Breast epithelium (tissue), 3 donors: ENCODE data around the gene CSF2RB.

ENCODE experiments used
- POLR2AphosphoS5 ChIP-seq, 3 donors: sonication (generic); formaldehyde crosslinking; IDR thresholded peaks; one replicate each; pipeline ENCODE4 v1.6.1; 2017; ENCODE audit warnings: antibody characterized with exemption in 3 of 3
- TF ChIP-seq, protein P1 (sequence below), 3 donors: fragments of 450-650 bp; IDR thresholded peaks; one replicate each; pipeline ENCODE4 v1.5.1; 2016 to 2017; ENCODE audit warnings: antibody characterized with exemption in 3 of 3, mild to moderate bottlenecking in 3 of 3, moderate library complexity in 3 of 3

GRCh38 chr22:36988075-36988832 lies 74.8 kb downstream of the CSF2RB start:
- TF ChIP-seq, protein P1, sequence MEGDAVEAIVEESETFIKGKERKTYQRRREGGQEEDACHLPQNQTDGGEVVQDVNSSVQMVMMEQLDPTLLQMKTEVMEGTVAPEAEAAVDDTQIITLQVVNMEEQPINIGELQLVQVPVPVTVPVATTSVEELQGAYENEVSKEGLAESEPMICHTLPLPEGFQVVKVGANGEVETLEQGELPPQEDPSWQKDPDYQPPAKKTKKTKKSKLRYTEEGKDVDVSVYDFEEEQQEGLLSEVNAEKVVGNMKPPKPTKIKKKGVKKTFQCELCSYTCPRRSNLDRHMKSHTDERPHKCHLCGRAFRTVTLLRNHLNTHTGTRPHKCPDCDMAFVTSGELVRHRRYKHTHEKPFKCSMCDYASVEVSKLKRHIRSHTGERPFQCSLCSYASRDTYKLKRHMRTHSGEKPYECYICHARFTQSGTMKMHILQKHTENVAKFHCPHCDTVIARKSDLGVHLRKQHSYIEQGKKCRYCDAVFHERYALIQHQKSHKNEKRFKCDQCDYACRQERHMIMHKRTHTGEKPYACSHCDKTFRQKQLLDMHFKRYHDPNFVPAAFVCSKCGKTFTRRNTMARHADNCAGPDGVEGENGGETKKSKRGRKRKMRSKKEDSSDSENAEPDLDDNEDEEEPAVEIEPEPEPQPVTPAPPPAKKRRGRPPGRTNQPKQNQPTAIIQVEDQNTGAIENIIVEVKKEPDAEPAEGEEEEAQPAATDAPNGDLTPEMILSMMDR (IDR thresholded peaks at IDR 0.05), result no peak
- TF ChIP-seq POLR2AphosphoS5 (IDR thresholded peaks at IDR 0.05), result no peak
